ENCODE data around the gene HHAT. TPM values are rescaled to one million over a fixed set of nuclear protein-coding genes. Genes with fewer than 3 reads are reported as not detected.

HHAT gene
- total RNA-seq, 4 donors from 2014 or later: 2.2 to 11.6 (median 7.3) TPM

- in situ Hi-C loops (cut with MboI; ENCODE audit: low pct_ligation_motif_present in 1 of 4, low pct_unique_long_range_greater_than_20kb in 1 of 4, low sequenced_read_pairs in 3 of 4) (no loop called here), intact Hi-C loops (cut with DNase I; ENCODE audit: low total_unique reads) (no loop called here)
- Histone ChIP-seq H3K27me3 (no peaks in the 10 kb centered on the region), H3K4me1 (peaks cover 4 to 19% (median 12%) of the 10 kb centered on the region in 4 donors), H3K27ac (no peak overlapping the region), H3K4me3 (no peak overlapping the region), H3K9me3 (no peaks in the 10 kb centered on the region), H3K36me3 (no peaks in the 10 kb centered on the region)
- DNase-seq: no peak
- 85 to 90% methylated on average over 7 of the region's 7 CpGs for WGBS, 2 donors (ENCODE audit: low coverage in 1 of 2)
- TF ChIP-seq POLR2AphosphoS5 (IDR thresholded peaks at IDR 0.05) (no peak), EP300 (IDR thresholded peaks at IDR 0.05; ENCODE audit: low read depth) (no peak), CTCF (IDR thresholded peaks at IDR 0.05) (no peak), POLR2A (IDR thresholded peaks at IDR 0.05) (no peak)
Measured at GRCh38 chr1:210332233-210332632, 3.5 kb downstream of the HHAT start.

- H3K27me3 ChIP-seq: no peaks in the 10 kb centered on the region
- H3K27ac ChIP-seq: no peak overlapping the region
- WGBS, 2 donors (ENCODE audit: low coverage in 1 of 2): 54 to 78% methylated on average over 4 of the region's 4 CpGs
- H3K4me3 ChIP-seq: no peak overlapping the region
- TF ChIP-seq CTCF (IDR thresholded peaks at IDR 0.05): no peak
- no peak for TF ChIP-seq EP300 (IDR thresholded peaks at IDR 0.05; ENCODE audit: low read depth)
- TF ChIP-seq POLR2A (IDR thresholded peaks at IDR 0.05): no peak
- no peak for TF ChIP-seq POLR2AphosphoS5 (IDR thresholded peaks at IDR 0.05)
- no peaks in the 10 kb centered on the region for H3K36me3 ChIP-seq
- in situ Hi-C loops (cut with MboI; ENCODE audit: low pct_ligation_motif_present in 1 of 4, low pct_unique_long_range_greater_than_20kb in 1 of 4, low sequenced_read_pairs in 3 of 4) (no loop called here), intact Hi-C loops (cut with DNase I; ENCODE audit: low total_unique reads) (no loop called here)
- H3K4me1 ChIP-seq: peaks cover 4 to 19% (median 10%) of the 10 kb centered on the region in 4 donors
- H3K9me3 ChIP-seq: no peaks in the 10 kb centered on the region
- peak; percentile 48 for DNase-seq
Measured at GRCh38 chr1:210332719-210333398, 4.2 kb downstream of the HHAT start.

DNA sequence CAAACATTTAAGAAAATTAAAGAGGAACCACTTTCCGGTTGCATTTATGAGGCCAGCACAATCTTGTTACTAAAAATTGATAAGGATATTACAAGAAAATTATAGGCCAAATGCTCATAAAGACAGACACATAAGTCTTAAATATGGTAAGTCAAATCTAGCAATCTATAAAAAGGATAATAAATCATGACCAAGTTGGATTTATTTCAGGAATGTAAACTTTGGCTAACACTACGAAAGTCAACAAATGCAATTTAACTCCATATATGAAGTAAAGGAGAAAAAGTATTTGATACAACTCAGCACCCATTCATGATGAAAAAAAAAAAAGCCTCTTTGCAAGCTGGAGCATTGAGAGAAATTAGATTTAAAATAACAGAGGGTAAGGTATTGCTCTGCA, 6.3 kb downstream of the HHAT start:
- Histone ChIP-seq H3K4me1 (peaks cover 0 to 4% (median 2%) of the 10 kb centered on the region in 4 donors), H3K36me3 (no peaks in the 10 kb centered on the region), H3K9me3 (no peaks in the 10 kb centered on the region), H3K27me3 (no peaks in the 10 kb centered on the region), H3K4me3 (no peak overlapping the region), H3K27ac (no peak overlapping the region)
- intact Hi-C loops (cut with DNase I; ENCODE audit: low total_unique reads): no loop called here
- WGBS, 2 donors (ENCODE audit: low coverage in 1 of 2): 38 to 39% methylated on average over 2 of the region's 2 CpGs
- in situ Hi-C loops (cut with MboI; ENCODE audit: low pct_ligation_motif_present in 1 of 4, low pct_unique_long_range_greater_than_20kb in 1 of 4, low sequenced_read_pairs in 3 of 4): no loop called here
- TF ChIP-seq POLR2AphosphoS5 (IDR thresholded peaks at IDR 0.05) (no peak), CTCF (IDR thresholded peaks at IDR 0.05) (no peak), EP300 (IDR thresholded peaks at IDR 0.05; ENCODE audit: low read depth) (no peak), POLR2A (IDR thresholded peaks at IDR 0.05) (no peak)
- DNase-seq: no peak

GRCh38 chr1:210336362-210336761, 7.7 kb downstream of the HHAT start:
- intact Hi-C loops (cut with DNase I; ENCODE audit: low total_unique reads) (no loop called here), in situ Hi-C loops (cut with MboI; ENCODE audit: low pct_ligation_motif_present in 1 of 4, low pct_unique_long_range_greater_than_20kb in 1 of 4, low sequenced_read_pairs in 3 of 4) (no loop called here)
- Histone ChIP-seq H3K36me3 (no peaks in the 10 kb centered on the region), H3K27ac (no peak overlapping the region), H3K4me1 (no peaks in the 10 kb centered on the region), H3K9me3 (no peaks in the 10 kb centered on the region), H3K4me3 (no peak overlapping the region), H3K27me3 (no peaks in the 10 kb centered on the region)
- TF ChIP-seq POLR2AphosphoS5 (IDR thresholded peaks at IDR 0.05) (no peak), POLR2A (IDR thresholded peaks at IDR 0.05) (no peak), EP300 (IDR thresholded peaks at IDR 0.05; ENCODE audit: low read depth) (no peak), CTCF (IDR thresholded peaks at IDR 0.05) (no peak)
- DNase-seq: no peak
- WGBS, 2 donors (ENCODE audit: low coverage in 1 of 2): 90 to 98% methylated on average over 2 of the region's 2 CpGs

Data from transverse colon (tissue), 4 donors.